ENCODE data around the gene GPR34.
A peak's percentile ranks its signal among the peaks of the same experiment; 100 is the strongest.
"Not testable (repeated sequence)": the region's sequence is repeated elsewhere in the genome, so short reads cannot be mapped to it uniquely, and the experiment has no call there.

GPR34 gene, protein sequence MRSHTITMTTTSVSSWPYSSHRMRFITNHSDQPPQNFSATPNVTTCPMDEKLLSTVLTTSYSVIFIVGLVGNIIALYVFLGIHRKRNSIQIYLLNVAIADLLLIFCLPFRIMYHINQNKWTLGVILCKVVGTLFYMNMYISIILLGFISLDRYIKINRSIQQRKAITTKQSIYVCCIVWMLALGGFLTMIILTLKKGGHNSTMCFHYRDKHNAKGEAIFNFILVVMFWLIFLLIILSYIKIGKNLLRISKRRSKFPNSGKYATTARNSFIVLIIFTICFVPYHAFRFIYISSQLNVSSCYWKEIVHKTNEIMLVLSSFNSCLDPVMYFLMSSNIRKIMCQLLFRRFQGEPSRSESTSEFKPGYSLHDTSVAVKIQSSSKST

DNA sequence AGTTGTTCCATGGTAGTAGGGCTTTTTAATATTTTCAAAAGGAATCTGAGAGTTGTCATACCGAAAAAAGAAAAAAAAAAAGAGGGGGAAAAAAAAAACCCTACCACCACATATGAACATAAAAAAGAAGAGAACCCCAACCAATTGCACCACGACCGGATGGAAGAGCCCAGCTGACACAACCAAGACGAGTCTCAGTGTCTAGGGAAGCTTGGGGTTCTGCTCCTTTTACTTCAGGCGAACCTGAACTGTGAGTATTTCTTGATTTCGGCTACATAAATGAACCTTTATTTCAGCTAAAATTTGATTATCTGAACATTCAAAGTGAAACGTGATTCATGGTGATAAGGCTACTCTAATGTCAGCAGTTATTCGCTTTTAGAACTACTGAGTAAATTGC is at the start of gene GPR34:
GPR34 (plus strand) TSS at position 139 of the 400 bp plus-strand sequence. CDS start 6,661 bp downstream, outside the sequence.
- DNase-seq = no peak

DNA sequence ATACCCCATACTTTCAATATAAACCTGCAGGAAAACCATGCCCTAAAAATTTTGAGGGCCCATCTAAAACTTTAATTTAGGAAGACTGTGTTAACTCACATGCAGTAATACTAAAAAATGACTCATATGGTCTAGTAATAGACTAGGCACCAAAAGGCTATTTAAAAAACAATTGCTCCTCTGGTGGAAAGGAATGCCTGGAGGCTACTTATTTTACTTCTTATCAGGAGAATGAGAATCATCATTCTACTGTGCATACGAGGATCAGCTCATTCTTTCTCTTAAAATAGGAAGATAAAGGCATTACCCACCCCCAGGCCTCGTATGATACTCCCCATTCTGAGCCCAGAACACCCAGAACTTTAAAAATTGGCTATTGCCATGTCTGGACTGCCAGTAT is 42.6 kb upstream of the GPR34 start:
- not testable (repeated sequence) for DNase-seq

DNA sequence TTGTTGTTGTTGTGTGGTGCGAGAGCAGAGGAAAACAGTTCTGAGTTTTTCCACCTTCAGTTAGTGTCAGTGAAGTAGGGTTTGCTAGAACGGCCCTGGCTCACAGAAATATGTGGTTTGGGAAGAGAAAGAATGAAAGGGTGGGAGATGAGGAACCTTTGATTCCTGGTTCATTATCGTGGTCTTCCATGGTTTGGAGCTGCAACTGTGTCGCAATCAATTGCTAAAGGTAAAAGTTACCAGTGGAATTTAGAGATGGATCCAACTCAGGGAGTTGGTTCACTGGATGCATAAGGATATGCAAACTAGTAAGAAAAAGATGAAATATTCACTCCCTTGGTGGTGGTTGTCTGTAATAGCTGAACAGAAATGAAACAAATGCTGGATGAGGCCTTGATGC is 35.6 kb upstream of the GPR34 start:
- DNase-seq = no peak

DNA sequence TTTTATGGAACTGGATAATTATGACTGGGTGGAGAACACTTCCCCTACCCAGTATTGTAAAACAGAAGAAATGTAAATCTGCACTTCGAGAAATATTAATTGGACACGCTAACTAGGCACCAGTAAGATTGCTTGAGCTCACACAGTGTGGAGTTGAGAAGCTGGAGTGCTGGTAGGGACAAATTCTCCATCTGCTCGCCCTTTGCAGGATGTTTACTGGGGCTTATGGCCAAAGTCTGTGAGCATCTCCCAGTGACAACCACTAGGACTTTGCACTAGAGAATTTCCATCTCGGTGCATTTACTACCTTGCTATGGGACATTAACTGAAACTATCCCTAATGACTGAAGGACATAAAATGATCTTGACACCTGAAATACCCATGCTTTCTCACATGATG is 33.7 kb upstream of the GPR34 start:
- DNase-seq = no peak

DNA sequence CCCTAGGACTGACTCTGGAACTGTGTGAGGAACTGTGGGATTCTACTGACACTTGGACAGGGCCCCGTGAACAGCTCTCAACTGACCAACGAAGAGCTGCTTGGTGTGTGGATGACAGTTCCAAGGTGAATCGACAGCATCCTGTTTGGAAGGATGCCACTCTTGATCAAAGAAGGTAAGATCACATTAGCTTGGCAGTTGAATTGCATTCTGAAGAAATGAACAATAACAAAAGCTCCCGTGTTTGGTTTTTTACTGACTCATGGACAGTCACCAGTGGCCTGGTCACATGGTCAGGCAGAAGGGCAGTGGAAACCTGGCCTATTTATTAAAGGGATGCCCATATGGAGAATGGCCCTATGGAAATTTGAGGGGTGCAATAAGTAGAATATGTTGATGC is 33.1 kb upstream of the GPR34 start:
- no peak for DNase-seq

DNA sequence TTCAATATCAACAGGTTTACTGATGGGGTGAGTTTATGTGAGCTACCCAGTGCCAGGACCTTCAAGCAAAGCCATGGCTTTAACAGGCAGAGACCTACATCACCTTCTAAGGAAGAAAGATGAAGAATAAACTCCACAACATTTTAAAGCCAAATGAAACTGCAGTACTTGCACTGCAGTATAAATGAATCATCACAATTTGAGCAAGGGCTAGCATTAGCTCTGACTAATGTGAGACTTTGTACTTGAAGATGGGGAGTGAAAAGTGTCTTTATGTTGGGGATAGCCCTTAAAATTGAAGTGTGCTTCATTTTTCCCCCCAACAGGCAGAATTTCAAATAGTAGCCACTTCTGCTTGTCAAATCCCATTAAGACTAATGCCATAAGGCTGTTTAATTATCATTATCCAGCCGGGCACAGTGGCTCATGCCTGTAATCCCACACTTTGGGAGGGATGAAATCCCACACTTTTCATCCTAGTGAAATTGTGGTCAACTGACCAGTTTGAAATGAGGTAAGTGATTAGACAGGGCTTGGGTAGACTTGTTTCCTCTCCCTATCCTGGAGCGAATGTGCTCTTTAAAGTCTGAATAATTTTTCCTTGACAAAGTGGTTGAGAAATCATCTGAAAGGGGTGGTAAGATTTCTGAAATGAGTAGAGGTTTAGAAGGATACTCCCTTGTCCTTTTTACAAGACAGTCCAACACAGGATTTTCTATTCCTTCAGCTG is 27.2 kb upstream of the GPR34 start:
- DNase-seq = peak; percentile 80

DNA sequence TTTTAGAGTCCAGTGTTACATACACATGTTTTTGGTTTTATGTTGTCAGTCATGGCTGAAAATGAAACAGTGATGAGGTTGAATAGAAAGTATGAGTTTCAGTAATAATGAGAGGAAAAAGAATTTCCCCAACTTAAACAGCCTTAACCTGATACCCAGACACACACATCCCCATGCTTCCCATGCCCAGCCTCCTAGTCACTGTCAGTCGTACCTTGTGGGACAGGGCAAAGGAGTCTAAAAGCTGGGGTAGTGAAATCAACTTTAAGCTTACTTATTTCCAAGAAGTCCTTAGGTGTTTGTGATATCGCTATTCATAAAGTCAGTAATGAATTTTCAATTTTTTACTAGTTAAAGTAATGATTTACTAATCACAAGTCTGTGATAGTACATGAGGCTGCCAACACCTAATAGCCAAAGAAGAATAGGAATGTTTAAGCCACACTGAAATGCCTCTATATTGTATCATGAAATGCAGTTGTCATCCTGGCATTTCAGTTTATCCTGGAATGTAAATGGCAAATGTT is 24.3 kb upstream of the GPR34 start:
- no peak for DNase-seq

DNA sequence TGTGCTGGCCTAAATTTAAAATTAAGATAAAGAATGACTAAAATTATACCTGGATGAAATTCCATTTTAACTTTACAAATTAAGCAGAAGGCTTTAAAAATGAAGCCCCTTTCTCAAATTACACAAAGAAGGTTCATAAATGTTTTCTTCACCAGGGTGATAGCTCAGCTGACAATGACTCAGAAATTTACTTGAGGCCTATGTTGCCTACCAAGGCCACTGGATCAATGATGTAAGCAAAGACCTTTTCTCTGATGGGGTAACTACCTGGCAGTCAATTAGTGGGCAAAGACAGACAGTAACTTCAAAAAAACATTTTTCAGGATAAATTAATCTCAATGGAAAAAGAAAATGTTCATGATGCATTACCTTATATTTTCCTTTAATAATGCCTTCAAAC is 23.9 kb upstream of the GPR34 start:
- no peak for DNase-seq

DNA sequence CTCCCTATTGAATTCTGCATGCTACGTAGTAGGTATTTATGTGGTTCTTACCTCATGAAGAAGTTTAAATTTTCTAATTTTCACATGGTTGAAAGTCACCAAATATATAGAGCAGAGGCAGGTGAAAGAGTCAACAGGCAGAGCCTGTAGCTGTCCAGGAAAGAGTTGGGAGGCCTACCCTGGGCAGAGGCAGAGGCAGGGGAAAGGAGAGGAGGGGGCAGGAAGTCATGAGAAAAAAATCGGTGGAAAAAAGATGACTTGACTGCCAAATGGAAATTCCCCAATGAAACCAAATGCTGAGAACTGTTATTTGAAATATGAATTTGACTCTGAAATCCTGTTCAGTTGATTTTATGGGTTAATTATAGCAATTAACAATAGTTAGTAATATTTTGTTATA is 23.1 kb upstream of the GPR34 start:
- no peak for DNase-seq

DNA sequence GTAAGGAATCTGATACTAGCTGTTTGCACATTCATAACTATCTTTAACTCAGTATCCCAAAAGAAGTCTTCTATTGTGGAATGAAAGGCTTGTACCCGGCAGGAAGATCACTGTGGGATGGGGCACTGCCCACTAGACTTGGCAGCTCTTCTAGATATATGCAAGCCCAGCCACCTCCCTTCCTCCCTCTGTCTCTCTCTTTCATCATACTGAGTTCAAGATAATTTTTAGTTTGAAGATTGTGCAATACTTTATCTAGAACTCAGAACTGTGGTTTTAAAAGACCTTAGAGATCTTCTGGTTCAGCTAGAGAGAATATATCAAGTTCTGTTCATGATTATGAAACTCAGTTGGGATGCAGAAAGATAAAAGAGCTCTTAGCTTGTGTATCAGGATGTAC is 22.5 kb upstream of the GPR34 start:
- DNase-seq = no peak

DNA sequence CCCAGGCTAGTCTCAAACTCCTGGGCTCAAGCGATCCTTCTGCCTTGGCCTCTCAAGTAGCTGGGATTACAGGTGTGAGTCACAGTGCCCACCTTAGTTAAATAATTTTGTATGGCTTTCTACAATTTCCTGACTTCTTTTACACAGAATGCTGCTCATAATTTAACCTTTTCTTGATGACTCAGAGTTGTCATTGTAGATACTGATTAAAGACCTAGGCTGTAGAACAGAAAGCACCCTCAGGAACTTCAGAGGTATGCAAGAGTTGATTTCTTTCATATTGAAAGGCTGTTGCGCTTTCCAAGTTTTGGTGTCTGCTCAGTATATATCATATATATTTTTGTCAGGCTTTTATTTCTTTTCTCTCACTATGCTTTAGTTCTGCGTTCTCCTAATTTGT is 21.1 kb upstream of the GPR34 start:
- no peak for DNase-seq

DNA sequence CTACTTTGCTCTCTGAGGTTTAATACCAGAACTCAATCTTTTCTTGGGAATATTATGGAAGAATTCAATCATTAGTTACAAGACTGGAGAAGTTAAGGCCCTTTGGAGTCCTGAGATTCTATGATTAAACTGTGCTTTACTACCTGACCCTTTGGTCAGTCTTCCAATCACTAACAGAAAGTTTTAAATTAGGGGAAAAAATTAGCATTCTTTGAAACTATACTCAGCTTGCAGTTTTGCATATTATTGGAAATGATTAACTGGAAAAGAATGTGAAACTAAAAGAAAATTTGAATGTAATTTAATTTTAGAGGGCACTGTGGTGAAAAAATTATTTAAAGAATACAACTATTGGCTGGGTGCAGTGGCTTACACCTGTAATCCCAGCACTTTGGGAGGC is 18.7 kb upstream of the GPR34 start:
- no peak for DNase-seq

DNA sequence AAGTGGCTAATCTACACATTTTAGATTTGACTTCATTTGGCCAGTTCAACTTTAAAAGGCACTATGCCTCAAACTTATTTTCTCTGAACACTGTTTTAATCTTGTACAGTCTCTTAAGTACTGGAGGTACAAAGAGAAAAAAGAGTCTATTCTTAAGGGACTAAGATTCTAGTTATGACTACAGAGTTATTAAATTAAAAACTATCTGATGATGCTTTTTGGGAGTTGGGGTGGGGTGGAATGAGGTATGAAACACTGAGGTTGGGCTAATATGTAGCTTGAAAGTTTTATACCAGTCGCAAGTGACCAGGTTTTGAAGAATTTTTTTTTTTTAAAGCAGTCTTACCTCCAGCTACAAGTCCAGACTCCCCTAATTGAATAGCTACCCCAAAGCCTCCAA is 17.7 kb upstream of the GPR34 start:
- no peak for DNase-seq

DNA sequence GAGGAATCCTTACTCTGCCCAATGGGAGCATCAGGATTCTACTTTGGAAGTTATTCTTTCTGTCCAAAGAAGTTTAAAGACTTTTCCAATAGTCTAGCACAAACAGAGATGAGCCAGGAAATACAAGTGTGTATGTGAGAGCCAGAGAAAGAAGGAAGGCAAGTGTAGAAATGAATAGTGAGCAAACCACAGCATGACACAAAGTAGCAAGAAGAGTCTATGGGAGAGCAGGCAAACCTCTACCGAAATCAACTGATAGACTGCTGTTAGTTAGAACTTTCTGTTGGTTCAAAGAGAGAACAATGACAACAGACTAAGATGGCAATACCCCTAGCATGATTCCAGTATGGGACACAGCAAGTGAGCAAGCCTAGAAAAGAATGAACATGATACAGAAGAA is 16.1 kb upstream of the GPR34 start:
- DNase-seq = no peak

DNA sequence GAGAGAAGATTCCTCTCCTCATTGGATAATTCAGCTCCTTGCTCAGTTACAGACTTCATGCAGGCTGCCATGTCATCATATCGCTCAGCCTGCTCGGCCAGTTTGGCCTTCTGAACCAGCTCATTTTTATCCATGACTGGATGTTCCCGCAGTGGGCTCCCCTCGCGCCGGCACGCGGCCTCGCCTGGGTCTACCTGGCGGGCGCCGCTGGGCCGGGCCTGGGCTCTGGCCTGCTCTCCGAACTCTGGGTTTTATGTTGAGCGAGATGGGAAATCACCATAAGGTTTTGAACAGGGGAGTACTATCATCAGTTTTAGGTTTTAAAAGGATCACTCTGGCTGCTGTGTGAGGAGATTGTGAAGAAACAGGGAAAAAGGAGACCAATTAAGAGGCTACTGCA is 12.4 kb upstream of the GPR34 start:
- DNase-seq = not testable (repeated sequence)

DNA sequence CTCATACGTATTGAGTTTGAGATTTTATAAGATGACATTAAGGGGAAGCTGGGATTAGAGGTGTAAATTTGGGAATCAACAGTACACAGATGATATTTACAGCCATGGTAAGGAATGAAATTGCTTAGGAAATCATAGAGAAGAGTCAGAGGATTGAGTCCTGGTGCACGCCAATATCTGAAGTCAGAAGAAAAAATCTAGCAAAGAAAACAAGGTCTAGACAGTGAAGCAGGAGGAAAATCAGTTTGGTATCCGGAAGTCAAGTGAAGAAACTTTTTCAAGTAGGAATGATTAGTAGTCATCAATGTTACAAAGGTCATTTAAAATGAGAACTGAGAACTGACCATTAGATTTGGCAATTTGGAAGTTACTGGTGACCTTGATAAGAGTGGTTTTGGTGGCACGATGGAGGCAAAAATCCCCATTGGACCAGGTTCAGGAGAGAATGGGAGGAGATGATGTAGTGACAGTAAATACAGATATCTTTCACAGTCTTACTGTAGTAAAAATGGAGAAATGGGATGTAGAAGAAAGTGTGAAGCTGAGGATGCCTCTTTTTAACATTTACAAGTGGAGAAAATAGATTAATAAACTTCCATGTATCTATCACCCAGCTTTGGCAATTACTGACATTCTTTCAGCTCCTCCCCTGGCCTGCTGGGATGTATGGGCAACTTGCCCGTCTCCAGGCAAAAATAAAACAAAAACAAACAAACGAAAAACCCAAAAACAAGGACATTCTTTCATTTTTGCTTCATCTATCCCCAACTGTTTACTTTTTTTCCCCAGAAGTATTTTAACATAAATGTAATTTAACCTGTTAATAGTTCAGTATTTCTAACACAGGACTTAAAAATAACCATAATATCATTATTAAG is 11.4 kb upstream of the GPR34 start:
- no peak for DNase-seq

DNA sequence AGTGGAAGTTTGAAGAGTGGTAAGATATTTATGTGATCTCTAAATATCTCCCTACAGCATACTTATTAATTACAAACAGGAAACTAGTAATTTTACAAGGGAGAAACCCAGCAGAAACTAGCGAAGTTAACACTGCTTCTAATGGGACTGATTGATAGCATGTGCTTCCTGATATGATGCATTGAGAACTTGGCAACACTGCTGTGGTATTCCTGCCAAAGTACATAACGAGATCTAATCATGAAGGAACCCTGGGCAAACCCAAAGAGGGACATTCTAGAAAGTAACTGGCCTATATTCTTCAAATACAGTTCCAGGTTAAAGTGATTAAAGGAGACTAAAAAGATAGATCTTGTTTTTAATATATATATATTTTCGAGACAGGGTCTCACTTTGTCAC is 4.6 kb upstream of the GPR34 start:
- peak; percentile 3 for DNase-seq

DNA sequence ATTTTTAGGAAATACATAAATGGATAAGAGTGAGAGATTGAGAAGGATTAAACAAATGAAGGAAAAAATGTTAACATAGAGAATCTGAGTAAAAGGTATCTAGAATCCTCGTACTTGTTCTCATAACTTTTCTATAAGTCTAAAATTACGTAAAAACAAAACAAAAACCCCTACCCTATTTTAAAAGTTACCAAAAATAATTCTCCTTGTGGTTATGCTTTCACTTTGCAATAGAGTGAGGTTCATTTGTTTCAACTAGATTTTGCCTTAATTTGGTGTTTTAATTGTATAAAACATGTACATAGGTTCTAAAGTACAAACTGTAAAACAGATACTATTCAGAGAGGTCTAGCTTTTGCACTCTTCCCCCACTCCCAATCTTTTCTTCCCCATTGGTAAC is 3.8 kb upstream of the GPR34 start:
- no peak for DNase-seq

DNA sequence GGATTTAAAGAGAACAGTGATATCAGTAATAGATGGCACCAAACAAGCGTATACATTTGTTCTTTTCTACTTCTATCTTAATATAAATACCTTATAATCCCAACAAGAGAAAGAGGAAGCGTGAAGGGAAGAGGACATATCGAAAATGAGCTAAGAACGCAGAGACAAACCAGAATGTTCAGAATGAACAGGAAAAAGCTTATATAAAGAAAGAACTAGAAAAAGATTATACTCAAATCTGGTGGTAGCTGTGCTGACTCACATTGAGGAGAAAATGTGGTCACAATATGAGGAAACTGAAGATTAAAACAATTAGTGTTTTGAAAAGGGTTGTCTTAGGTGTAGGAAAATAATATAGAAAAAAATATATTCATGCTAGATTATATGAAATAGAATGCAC is 2.0 kb upstream of the GPR34 start:
- DNase-seq = no peak

DNA sequence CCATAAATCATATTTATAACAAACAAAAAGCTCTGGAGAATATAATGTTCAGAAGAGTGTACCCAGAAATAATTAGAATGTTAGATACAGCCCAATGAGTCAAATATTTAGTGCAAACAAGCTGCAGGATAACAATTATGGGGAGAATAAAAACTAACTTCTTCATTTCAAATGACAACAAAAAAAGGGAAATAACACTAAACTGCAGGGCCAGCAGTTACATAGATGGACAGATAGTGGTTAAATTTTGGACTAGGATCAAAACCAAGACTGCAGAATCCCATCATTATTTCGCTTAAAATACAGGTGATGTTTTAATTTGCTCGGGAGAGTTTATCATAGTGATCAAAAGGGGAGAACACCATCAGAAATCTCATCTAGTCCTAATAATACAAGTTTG is 617 bp upstream of the GPR34 start:
- DNase-seq = no peak

DNA sequence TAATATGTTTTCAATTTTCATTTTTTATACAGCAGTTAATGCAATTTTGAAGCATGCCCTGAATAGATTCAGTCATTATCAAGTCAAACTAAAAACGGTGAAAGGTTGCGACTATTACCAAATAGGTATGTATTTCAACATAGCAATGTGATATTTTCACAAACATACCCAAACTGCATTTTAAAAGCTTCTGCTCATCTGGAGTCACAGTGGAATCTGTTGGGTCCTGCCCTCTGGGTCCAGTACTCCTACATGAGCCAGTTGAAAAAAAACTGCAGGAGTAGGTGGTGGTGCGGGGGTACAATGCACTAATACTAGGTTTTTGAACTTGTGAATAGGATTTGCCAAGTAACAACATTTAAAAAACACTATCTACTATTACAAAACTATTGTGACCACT is 938 bp downstream of the GPR34 start:
- DNase-seq = no peak

DNA sequence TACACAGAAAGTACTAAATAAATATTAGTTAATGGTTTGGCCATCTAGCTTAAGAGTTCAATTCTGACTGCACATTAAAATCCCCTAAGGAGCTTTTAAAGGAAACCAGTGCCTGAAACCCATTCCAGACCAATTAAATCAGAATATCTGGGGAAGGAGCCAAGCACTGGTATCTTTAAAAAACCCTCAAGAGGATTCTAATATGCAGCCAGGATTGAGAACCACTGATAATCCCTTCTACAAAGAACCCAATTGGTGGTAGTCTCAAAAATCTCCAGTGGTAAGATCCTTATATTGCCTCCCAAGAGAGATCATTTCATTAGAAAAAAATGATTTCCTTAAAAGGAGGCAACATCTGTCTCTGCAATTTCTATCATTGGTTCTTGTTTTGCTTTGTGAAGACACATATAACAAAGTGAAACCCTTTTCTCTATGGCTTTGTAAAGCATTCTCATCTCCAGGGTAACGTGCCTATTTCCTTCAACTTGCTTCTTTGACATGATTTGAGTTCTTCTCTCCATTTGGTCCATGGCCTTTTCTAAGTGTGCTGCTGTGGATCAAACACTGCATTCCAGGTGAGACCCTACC is 3.5 kb downstream of the GPR34 start:
- no peak for DNase-seq

DNA sequence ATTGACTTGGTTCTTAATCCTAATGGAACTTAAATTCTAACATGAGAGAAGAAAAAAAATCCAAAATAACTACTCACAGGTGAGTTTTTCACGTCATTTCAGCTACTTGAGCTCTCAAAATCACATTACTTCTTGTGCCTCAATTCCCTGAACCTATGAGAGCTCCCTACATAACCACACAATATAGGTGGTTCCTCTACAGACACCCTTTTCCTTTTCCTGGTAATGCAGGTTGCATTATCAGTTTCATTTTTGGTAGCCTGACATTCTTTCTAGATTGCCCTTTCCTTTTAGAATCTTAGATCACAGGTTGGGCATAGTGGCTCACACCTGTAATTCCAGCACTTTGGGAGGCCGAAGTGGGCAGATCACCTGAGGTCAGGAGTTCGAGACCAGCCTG is 4.3 kb downstream of the GPR34 start:
- DNase-seq = no peak
